IMR-90 (cell line): Measurements from ENCODE around the gene RNF19B. TPM values are rescaled to one million over a fixed set of nuclear protein-coding genes. Genes with fewer than 3 reads are reported as not detected.

Source experiments
- ATAC-seq: fragments of 200-7000 bp; cut with Tn5 transposase; 2 replicates; pipeline ENCODE4 v1.9.1; 2020; ENCODE audit warnings: low read depth, mild to moderate bottlenecking, moderate library complexity
- BruUV-seq: library from RNA; stranded (reverse); fragments of 400-500 nt; replicated peaks from 2 replicates; lab custom pipeline; 2021; lab: Mats Ljungman, UMichigan
- CTCF ChIA-PET: fragments of 300-600 bp; formaldehyde crosslinking; extraction: SDS; loops from one replicate; lab custom pipeline; 2021; ENCODE audit warnings: antibody characterized with exemption; lab: Yijun Ruan, JAX
- POLR2A ChIA-PET: fragments of 300-600 bp; sonication (Branson Sonifier 250); formaldehyde crosslinking; loops from one replicate; lab custom pipeline; 2022; ENCODE audit warnings: antibody characterized with exemption; ENCODE audit not compliant: unreplicated experiment; lab: Charles Lee
- DNase-seq: peaks from one replicate; pipeline ENCODE4 v3.0.0; 2013
- H2AFZ ChIP-seq: replicated peaks from 2 replicates; pipeline ENCODE3; 2013; ENCODE audit warnings: low read length, mild to moderate bottlenecking; ENCODE audit not compliant: poor library complexity
- H2AK5ac ChIP-seq: 2 replicates; pipeline ENCODE4 v1.6.1; 2013; ENCODE audit warnings: low read depth, low read length, inconsistent platforms
- H2AK9ac ChIP-seq: replicated peaks from 2 replicates; pipeline ENCODE3; 2013; ENCODE audit warnings: mild to moderate bottlenecking, low read depth, low read length, moderate library complexity; ENCODE audit not compliant: poor library complexity
- H2BK120ac ChIP-seq: 2 replicates; pipeline ENCODE4 v1.6.1; 2013; ENCODE audit warnings: low read depth, low read length, inconsistent platforms
- H2BK15ac ChIP-seq: 3 replicates; pipeline ENCODE4 v1.6.1; 2013; ENCODE audit warnings: low read depth, low read length, inconsistent platforms
- H2BK20ac ChIP-seq: 2 replicates; pipeline ENCODE4 v1.6.1; 2013; ENCODE audit warnings: low read depth, mild to moderate bottlenecking, inconsistent platforms, low read length, moderate library complexity
- H2BK5ac ChIP-seq: 2 replicates; pipeline ENCODE4 v1.6.1; 2013; ENCODE audit warnings: mild to moderate bottlenecking, low read depth, low read length, inconsistent platforms; ENCODE audit not compliant: poor library complexity, severe bottlenecking
- H3K14ac ChIP-seq: replicated peaks from 2 replicates; pipeline ENCODE4 v1.6.1; 2013; ENCODE audit warnings: low read depth, low read length, inconsistent platforms
- H3K18ac ChIP-seq: 2 replicates; pipeline ENCODE4 v1.6.1; 2013; ENCODE audit warnings: low read depth, low read length, control low read depth
- H3K23ac ChIP-seq: 2 replicates; pipeline ENCODE4 v1.6.1; 2013; ENCODE audit warnings: low read depth, low read length, inconsistent platforms
- H3K27ac ChIP-seq: 2 replicates; pipeline ENCODE4 v1.5.1; 2013; ENCODE audit warnings: mild to moderate bottlenecking, control low read depth, low read length; ENCODE audit not compliant: insufficient read depth
- H3K27me3 ChIP-seq: 2 replicates; pipeline ENCODE4 v1.6.1; 2013; ENCODE audit warnings: low read length; ENCODE audit not compliant: control insufficient read depth, insufficient read depth
- H3K36me3 ChIP-seq: 2 replicates; pipeline ENCODE4 v1.6.1; 2013; ENCODE audit warnings: low read length, mixed read lengths; ENCODE audit not compliant: control insufficient read depth, insufficient read depth
- H3K4ac ChIP-seq: 2 replicates; pipeline ENCODE4 v1.6.1; 2013; ENCODE audit warnings: low read depth, low read length, inconsistent platforms
- H3K4me1 ChIP-seq: 2 replicates; pipeline ENCODE4 v1.6.1; 2013; ENCODE audit warnings: low read length, mixed read lengths; ENCODE audit not compliant: control insufficient read depth, insufficient read depth
- H3K4me2 ChIP-seq: 2 replicates; pipeline ENCODE4 v1.6.1; 2013; ENCODE audit warnings: low read depth, mild to moderate bottlenecking, control low read depth, low read length, moderate library complexity
- H3K4me3 ChIP-seq: 2 replicates; pipeline ENCODE4 v1.5.1; 2013; ENCODE audit warnings: low read depth, mild to moderate bottlenecking, control low read depth, low read length, moderate library complexity; ENCODE audit not compliant: insufficient read depth
- H3K56ac ChIP-seq: 2 replicates; pipeline ENCODE4 v1.6.1; 2013; ENCODE audit warnings: low read length, inconsistent platforms; ENCODE audit not compliant: insufficient read depth; ENCODE audit errors: extremely low read depth
- H3K79me1 ChIP-seq, 2 experiments: 2 replicates each; pipeline ENCODE4 v1.6.1; 2013; ENCODE audit warnings: low read length in 2 of 2, inconsistent platforms in 1 of 2, low read depth in 1 of 2
- H3K9ac ChIP-seq: 2 replicates; pipeline ENCODE4 v1.6.1; 2013; ENCODE audit warnings: low read depth, low read length, control low read depth
- H3K9me1 ChIP-seq: 2 replicates; pipeline ENCODE4 v1.6.1; 2013; ENCODE audit warnings: low read length, inconsistent platforms; ENCODE audit not compliant: insufficient read depth
- H3K9me3 ChIP-seq: 2 replicates; pipeline ENCODE4 v1.6.1; 2013; ENCODE audit warnings: low read length; ENCODE audit not compliant: control insufficient read depth, insufficient read depth
- H4K20me1 ChIP-seq: 2 replicates; pipeline ENCODE4 v1.6.1; 2013; ENCODE audit warnings: low read length, inconsistent platforms; ENCODE audit not compliant: insufficient read depth
- H4K5ac ChIP-seq: 2 replicates; pipeline ENCODE4 v1.6.1; 2013; ENCODE audit warnings: mild to moderate bottlenecking, low read depth, low read length, control low read depth
- H4K8ac ChIP-seq, 2 experiments: 2 replicates each; pipeline ENCODE4 v1.6.1; 2013; ENCODE audit warnings: low read depth in 2 of 2, low read length in 2 of 2, control low read depth in 1 of 2, inconsistent platforms in 1 of 2
- H4K91ac ChIP-seq: 2 replicates; pipeline ENCODE4 v1.6.1; 2013; ENCODE audit warnings: low read depth, low read length, inconsistent platforms; ENCODE audit not compliant: insufficient read depth
- MAZ ChIP-seq: IDR thresholded peaks from 2 replicates; pipeline ENCODE4 v1.6.1; 2012; ENCODE audit warnings: low read depth, mild to moderate bottlenecking, low read length, improper control_type of control experiment, moderate library complexity, borderline replicate concordance
- RFX5 ChIP-seq: IDR thresholded peaks from 2 replicates; pipeline ENCODE4 v1.8.0; 2012; ENCODE audit warnings: low read depth, mild to moderate bottlenecking, low read length, moderate library complexity
- SMC3 ChIP-seq: fragments of 150-350 bp; IDR thresholded peaks from 2 replicates; pipeline ENCODE4 v1.6.1; 2016; ENCODE audit warnings: low read depth, mild to moderate bottlenecking, antibody characterized with exemption, low read length, moderate library complexity
- USF2 ChIP-seq: fragments of 150-350 bp; IDR thresholded peaks from 2 replicates; pipeline ENCODE4 v1.6.1; 2017; ENCODE audit warnings: mild to moderate bottlenecking, antibody characterized with exemption, low read length, low read depth
- WGBS, 2 experiments: methylation state at CpG; one replicate each; pipeline versions ENCODE4 v1.1.5 to v1.1.7; 2013; ENCODE audit warnings: missing lambda C conversion rate in 2 of 2; ENCODE audit not compliant: insufficient read length in 1 of 2; ENCODE audit errors: extremely low coverage in 2 of 2; 5-methylcytosine and 5-hydroxymethylcytosine counted together
- dilution Hi-C: fragments of 300-500 bp; cut with HindIII; formaldehyde crosslinking; loops from one replicate; pipeline ENCODE4 v1.14.3; 2018; ENCODE audit warnings: low sequenced_read_pairs; ENCODE audit not compliant: unreplicated experiment
- in situ Hi-C: fragments of 300-500 bp; cut with MboI; formaldehyde crosslinking; loops from 3 replicates; pipeline ENCODE4 v1.14.3; 2019; ENCODE audit warnings: low sequenced_read_pairs, inconsistent platforms, mixed read lengths
- intact Hi-C: fragments of 100-400 bp; cut with micrococcal nuclease; formaldehyde crosslinking; loops from 2 replicates; pipeline ENCODE4 v1.10.0; 2022
- polyA plus RNA-seq, 3 experiments: library from polyadenylated mRNA; depleted of rRNA; stranded (reverse); fragments of >200 nt; gene quantifications; 2 replicates each; pipeline ENCODE4 v1.2.3, GENCODE V29; 2012; ENCODE audit warnings: low replicate concordance in 1 of 3
- total RNA-seq: library from RNA; depleted of rRNA; stranded (reverse); fragments of >200 nt; gene quantifications from 2 replicates; pipeline ENCODE4 v1.2.3, GENCODE V29; 2012

Gene RNF19B
- total and polyA plus RNA-seq, 2 of the 4 experiments (the other 2 are of a cell fraction), result 10.0 to 11.6 TPM

GRCh38 chr1:32918179-32918578 lies 46.4 kb downstream of the RNF19B start:
- WGBS, 2 experiments, result no CpG with 5 or more reads among the region's 1 CpG
- H3K4ac ChIP-seq, result no peak overlapping the region
- intact Hi-C loops (no loop called here), dilution Hi-C loops (no loop called here), in situ Hi-C loops (no loop called here)
- no peak overlapping the region for H3K18ac ChIP-seq
- 0 out of 2 replicates have a peak, but pooled peaks cover 1% of the 10 kb centered on the region for H3K4me1 ChIP-seq
- no peak overlapping the region for H3K56ac ChIP-seq
- no peaks in the 10 kb centered on the region for H3K27me3 ChIP-seq
- no peaks in the 10 kb centered on the region for H3K36me3 ChIP-seq
- H3K27ac ChIP-seq, result no peak overlapping the region
- ATAC-seq, result no peak
- H2AFZ ChIP-seq, result no peak overlapping the region
- H3K9me1 ChIP-seq, result peaks cover 4% of the 10 kb centered on the region
- H3K4me3 ChIP-seq, result no peak overlapping the region
- H2BK5ac ChIP-seq, result no peak overlapping the region
- H3K4me2 ChIP-seq, result no peak overlapping the region
- H3K14ac ChIP-seq, result no peak overlapping the region
- H2AK9ac ChIP-seq, result no peak overlapping the region
- BruUV-seq, result no TSS peak
- no peak overlapping the region for H3K23ac ChIP-seq
- TF ChIP-seq MAZ (no peak), SMC3 (no peak), USF2 (no peak), RFX5 (no peak)
- H4K5ac ChIP-seq, result no peak overlapping the region
- H2BK20ac ChIP-seq, result no peak overlapping the region
- no peak overlapping the region for H4K8ac ChIP-seq
- ChIA-PET CTCF (no interaction called here), POLR2A (no interaction called here)
- H4K91ac ChIP-seq, result no peak overlapping the region
- H3K9ac ChIP-seq, result no peak overlapping the region
- H3K9me3 ChIP-seq, result 0 out of 2 replicates have a peak, but pooled peaks cover 2% of the 10 kb centered on the region
- H2BK120ac ChIP-seq, result no peak overlapping the region
- H2BK15ac ChIP-seq, result no peak overlapping the region
- H2AK5ac ChIP-seq, result no peak overlapping the region
- DNase-seq, result no peak
- no peaks in the 10 kb centered on the region for H3K79me1 ChIP-seq
- no peaks in the 10 kb centered on the region for H4K20me1 ChIP-seq
